Measurements from ENCODE around the gene PDGFC.

PDGFC gene

GRCh38 chr4:156774422-156774821 is 197.2 kb downstream of the PDGFC start:
- H3K9ac ChIP-seq (ENCODE audit: low read depth, low read length) = no peak overlapping the region
- no peaks in the 10 kb centered on the region for H3K36me3 ChIP-seq (ENCODE audit: insufficient read depth, low read length)
- no peaks in the 10 kb centered on the region for H3K9me3 ChIP-seq (ENCODE audit: control insufficient read depth, insufficient read depth, low read length)
- H3K4me1 ChIP-seq (ENCODE audit: insufficient read depth, low read length) = peaks cover 33% of the 10 kb centered on the region

GRCh38 chr4:156773648-156774357 is 197.8 kb downstream of the PDGFC start:
- Histone ChIP-seq H3K4me1 (ENCODE audit: insufficient read depth, low read length) (peaks cover 32% of the 10 kb centered on the region), H3K36me3 (ENCODE audit: insufficient read depth, low read length) (no peaks in the 10 kb centered on the region), H3K9ac (ENCODE audit: low read depth, low read length) (no peak overlapping the region), H3K9me3 (ENCODE audit: control insufficient read depth, insufficient read depth, low read length) (no peaks in the 10 kb centered on the region)

- Histone ChIP-seq H3K4me1 (ENCODE audit: insufficient read depth, low read length) (peaks cover 32% of the 10 kb centered on the region), H3K9ac (ENCODE audit: low read depth, low read length) (no peak overlapping the region; the same call in 1 of the 2 replicates), H3K36me3 (ENCODE audit: insufficient read depth, low read length) (no peaks in the 10 kb centered on the region), H3K9me3 (ENCODE audit: control insufficient read depth, insufficient read depth, low read length) (no peaks in the 10 kb centered on the region)
These were observed 200.3 kb downstream of the PDGFC start for GRCh38 chr4:156771171-156771837.

GRCh38 chr4:156770140-156770539 is 201.5 kb downstream of the PDGFC start:
- Histone ChIP-seq H3K9me3 (ENCODE audit: control insufficient read depth, insufficient read depth, low read length) (no peaks in the 10 kb centered on the region), H3K4me1 (ENCODE audit: insufficient read depth, low read length) (peaks cover 32% of the 10 kb centered on the region), H3K36me3 (ENCODE audit: insufficient read depth, low read length) (no peaks in the 10 kb centered on the region), H3K9ac (ENCODE audit: low read depth, low read length) (no peak overlapping the region)

GRCh38 chr4:156767911-156768415 is 203.6 kb downstream of the PDGFC start:
- peaks cover 32% of the 10 kb centered on the region for H3K4me1 ChIP-seq (ENCODE audit: insufficient read depth, low read length)
- H3K9me3 ChIP-seq (ENCODE audit: control insufficient read depth, insufficient read depth, low read length) = no peaks in the 10 kb centered on the region
- H3K9ac ChIP-seq (ENCODE audit: low read depth, low read length) = no peak overlapping the region
- H3K36me3 ChIP-seq (ENCODE audit: insufficient read depth, low read length) = no peaks in the 10 kb centered on the region

GRCh38 chr4:156766846-156767245 is 204.8 kb downstream of the PDGFC start:
- Histone ChIP-seq H3K9me3 (ENCODE audit: control insufficient read depth, insufficient read depth, low read length) (no peaks in the 10 kb centered on the region), H3K36me3 (ENCODE audit: insufficient read depth, low read length) (no peaks in the 10 kb centered on the region), H3K9ac (ENCODE audit: low read depth, low read length) (no peak overlapping the region), H3K4me1 (ENCODE audit: insufficient read depth, low read length) (peaks cover 22% of the 10 kb centered on the region)

- Histone ChIP-seq H3K9ac (ENCODE audit: low read depth, low read length) (no peak overlapping the region), H3K9me3 (ENCODE audit: control insufficient read depth, insufficient read depth, low read length) (no peaks in the 10 kb centered on the region), H3K4me1 (ENCODE audit: insufficient read depth, low read length) (peaks cover 6% of the 10 kb centered on the region; the same call in 1 of the 2 replicates), H3K36me3 (ENCODE audit: insufficient read depth, low read length) (no peaks in the 10 kb centered on the region)
These were observed 206.3 kb downstream of the PDGFC start for GRCh38 chr4:156765277-156765676.

- Histone ChIP-seq H3K9ac (ENCODE audit: low read depth, low read length) (no peak overlapping the region), H3K4me1 (ENCODE audit: insufficient read depth, low read length) (peaks cover 2% of the 10 kb centered on the region; the same call in 1 of the 2 replicates), H3K36me3 (ENCODE audit: insufficient read depth, low read length) (no peaks in the 10 kb centered on the region), H3K9me3 (ENCODE audit: control insufficient read depth, insufficient read depth, low read length) (no peaks in the 10 kb centered on the region)
These were observed 206.8 kb downstream of the PDGFC start for GRCh38 chr4:156764846-156765245.

- Histone ChIP-seq H3K36me3 (ENCODE audit: insufficient read depth, low read length) (no peaks in the 10 kb centered on the region), H3K9me3 (ENCODE audit: control insufficient read depth, insufficient read depth, low read length) (no peaks in the 10 kb centered on the region), H3K9ac (ENCODE audit: low read depth, low read length) (no peak overlapping the region), H3K4me1 (ENCODE audit: insufficient read depth, low read length) (no peaks in the 10 kb centered on the region)
These were observed 207.5 kb downstream of the PDGFC start for GRCh38 chr4:156764145-156764544.

- H3K4me1 ChIP-seq (ENCODE audit: insufficient read depth, low read length) = no peaks in the 10 kb centered on the region
- H3K9ac ChIP-seq (ENCODE audit: low read depth, low read length) = no peak overlapping the region
- no peaks in the 10 kb centered on the region for H3K9me3 ChIP-seq (ENCODE audit: control insufficient read depth, insufficient read depth, low read length)
- H3K36me3 ChIP-seq (ENCODE audit: insufficient read depth, low read length) = no peaks in the 10 kb centered on the region
These were observed 208.1 kb downstream of the PDGFC start for GRCh38 chr4:156763511-156763910.

GRCh38 chr4:156762851-156763250 is 208.7 kb downstream of the PDGFC start:
- no peaks in the 10 kb centered on the region for H3K4me1 ChIP-seq (ENCODE audit: insufficient read depth, low read length)
- H3K36me3 ChIP-seq (ENCODE audit: insufficient read depth, low read length) = no peaks in the 10 kb centered on the region
- no peaks in the 10 kb centered on the region for H3K9me3 ChIP-seq (ENCODE audit: control insufficient read depth, insufficient read depth, low read length)
- no peak overlapping the region for H3K9ac ChIP-seq (ENCODE audit: low read depth, low read length)

- Histone ChIP-seq H3K4me1 (ENCODE audit: insufficient read depth, low read length) (no peaks in the 10 kb centered on the region), H3K9me3 (ENCODE audit: control insufficient read depth, insufficient read depth, low read length) (no peaks in the 10 kb centered on the region), H3K36me3 (ENCODE audit: insufficient read depth, low read length) (no peaks in the 10 kb centered on the region), H3K9ac (ENCODE audit: low read depth, low read length) (no peak overlapping the region)
These were observed 215.5 kb downstream of the PDGFC start for GRCh38 chr4:156756118-156756517.

- Histone ChIP-seq H3K9ac (ENCODE audit: low read depth, low read length) (no peak overlapping the region), H3K9me3 (ENCODE audit: control insufficient read depth, insufficient read depth, low read length) (no peaks in the 10 kb centered on the region), H3K4me1 (ENCODE audit: insufficient read depth, low read length) (no peaks in the 10 kb centered on the region)
These were observed 216.6 kb downstream of the PDGFC start for GRCh38 chr4:156754832-156755570.

GRCh38 chr4:156751486-156751885 is 220.1 kb downstream of the PDGFC start:
- Histone ChIP-seq H3K36me3 (ENCODE audit: insufficient read depth, low read length) (no peaks in the 10 kb centered on the region), H3K9me3 (ENCODE audit: control insufficient read depth, insufficient read depth, low read length) (no peaks in the 10 kb centered on the region), H3K4me1 (ENCODE audit: insufficient read depth, low read length) (no peaks in the 10 kb centered on the region), H3K9ac (ENCODE audit: low read depth, low read length) (no peak overlapping the region)

More at GRCh38 chr4:156754832-156755570, 216.6 kb downstream of the PDGFC start:
- no peaks in the 10 kb centered on the region for H3K36me3 ChIP-seq (ENCODE audit: insufficient read depth, low read length)
